ENCODE results near the gene INPP5A.
"Not testable (repeated sequence)": the region's sequence is repeated elsewhere in the genome, so short reads cannot be mapped to it uniquely, and the experiment has no call there.

INPP5A gene

DNA sequence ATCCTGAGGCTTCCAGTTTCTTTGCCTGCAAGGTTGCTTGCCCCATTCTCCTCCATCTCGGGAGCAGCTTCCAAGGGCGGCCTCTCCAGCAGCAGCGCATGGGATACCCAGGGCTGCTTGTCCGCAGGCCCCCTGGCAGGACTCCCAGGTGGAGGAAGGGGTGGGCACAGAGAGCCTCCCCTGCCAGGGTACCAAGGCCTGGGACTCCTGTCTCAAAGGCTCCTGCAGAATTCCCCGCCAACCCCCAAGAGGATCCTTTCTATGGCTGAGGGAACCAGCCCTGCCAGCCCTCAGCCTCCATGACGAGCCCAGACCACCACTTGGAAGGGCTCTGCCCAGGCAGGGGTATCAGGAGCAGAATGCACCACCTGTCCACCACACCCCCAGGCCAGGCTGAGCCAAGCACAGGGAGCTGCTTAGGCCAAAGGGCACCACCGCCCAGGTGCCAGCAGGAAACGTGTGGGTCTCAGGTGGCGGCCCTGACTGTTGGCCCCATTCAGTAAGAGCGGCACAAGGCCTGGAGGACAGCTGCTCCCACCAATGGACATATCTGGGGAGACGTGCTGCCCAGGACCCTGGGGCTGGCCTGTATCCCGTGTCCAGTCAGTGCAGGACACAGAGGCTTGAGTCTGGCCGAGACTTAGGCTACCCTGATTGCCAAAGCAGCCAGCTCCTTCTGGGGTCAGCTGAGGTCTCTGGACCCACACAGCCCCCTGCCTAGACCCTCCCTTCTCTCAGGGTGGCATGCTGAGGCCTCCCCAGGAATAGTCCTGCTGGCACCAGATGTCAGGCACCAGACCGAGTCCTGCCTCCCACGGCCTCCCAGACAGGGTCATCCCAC lies 33.8 kb upstream of the INPP5A start:
- FAIRE-seq (no peak), DNase-seq (ENCODE audit: extremely low spot score, insufficient read length, low read depth) (no peak)

DNA sequence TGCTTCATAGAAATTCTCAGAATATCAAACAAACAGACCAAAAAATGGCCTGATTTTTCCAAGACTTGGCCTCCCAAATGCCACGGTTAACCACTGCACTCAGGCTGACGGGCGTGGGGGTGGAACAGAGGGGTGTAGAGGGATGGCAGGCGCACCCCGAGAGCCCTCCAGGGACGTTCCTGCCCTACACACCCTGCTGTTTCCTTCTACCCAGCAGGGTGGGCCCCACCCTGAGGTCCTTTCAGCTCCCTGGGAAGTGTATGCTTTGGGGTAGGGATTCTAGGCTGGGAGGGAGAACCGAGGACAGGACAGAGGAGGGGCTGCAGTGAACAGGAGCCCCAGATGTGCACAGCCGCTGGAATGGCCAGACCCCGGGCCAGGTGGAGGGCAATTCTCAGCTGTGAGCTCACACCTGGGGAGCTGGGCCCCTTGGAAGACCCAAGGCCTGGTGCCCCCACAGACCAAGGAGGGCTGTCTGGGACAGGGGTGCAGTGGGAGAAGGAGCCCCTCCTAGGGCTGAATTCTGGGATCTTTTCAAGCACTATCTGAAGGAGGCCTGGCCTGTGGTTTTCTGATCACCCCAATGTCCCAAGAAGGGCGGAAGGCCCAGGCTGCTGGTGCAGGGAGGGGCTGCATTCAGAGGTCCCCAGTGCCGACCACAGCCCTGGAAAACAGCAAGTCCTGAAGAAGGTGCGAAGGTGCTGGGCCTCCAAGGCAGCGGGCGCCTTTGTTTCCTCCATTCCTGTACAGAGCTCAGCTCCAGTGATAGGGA lies 32.9 kb upstream of the INPP5A start:
- FAIRE-seq (no peak), DNase-seq (ENCODE audit: extremely low spot score, insufficient read length, low read depth) (no peak)

DNA sequence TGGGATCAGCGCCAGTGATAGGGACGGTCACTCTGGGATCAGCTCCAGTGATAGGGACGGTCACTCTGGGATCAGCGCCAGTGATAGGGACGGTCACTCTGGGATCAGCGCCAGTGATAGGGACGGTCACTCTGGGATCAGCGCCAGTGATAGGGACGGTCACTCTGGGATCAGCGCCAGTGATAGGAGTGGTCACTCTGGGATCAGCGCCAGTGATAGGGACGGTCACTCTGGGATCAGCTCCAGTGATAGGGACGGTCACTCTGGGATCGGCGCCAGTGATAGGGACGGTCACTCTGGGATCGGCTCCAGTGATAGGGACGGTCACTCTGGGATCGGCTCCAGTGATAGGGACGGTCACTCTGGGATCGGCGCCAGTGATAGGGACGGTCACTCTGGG lies 32.0 kb upstream of the INPP5A start:
- FAIRE-seq; DNase-seq (ENCODE audit: extremely low spot score, insufficient read length, low read depth): not testable (repeated sequence)

DNA sequence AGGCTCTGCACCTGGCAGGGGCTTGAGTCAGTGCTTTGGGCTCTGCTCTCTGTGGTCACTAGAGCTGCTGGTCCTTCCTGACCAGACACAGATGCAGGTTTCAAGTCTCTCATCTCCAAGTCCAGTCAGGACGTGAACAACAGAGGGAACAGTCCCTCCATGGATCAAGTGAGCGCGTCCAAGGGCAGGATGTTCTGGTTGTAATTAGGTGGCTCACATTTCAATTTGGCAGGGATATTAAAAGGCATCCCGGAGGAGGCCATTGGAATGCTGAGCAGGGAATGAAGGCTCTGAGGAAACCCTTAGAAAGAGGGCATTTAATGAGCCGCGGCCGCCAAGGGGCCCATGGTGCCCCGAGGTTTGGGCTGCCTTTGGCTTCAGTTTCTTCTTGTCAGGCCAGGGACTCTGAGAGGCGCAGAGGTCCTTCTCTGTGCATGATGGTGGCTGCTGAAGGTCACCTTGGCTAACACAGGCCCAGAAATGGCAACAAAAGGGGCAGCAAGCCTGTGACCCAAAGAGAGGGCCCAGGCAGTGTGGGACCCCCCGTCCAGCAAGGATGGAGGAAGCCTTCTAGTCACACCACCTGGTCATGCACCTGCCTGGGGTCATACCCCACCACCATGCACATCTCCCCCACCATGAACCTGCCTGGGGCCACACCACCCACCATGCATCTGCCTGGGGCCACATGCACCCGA lies 30.7 kb upstream of the INPP5A start:
- no peak for FAIRE-seq
- DNase-seq (ENCODE audit: extremely low spot score, insufficient read length, low read depth) = no peak

DNA sequence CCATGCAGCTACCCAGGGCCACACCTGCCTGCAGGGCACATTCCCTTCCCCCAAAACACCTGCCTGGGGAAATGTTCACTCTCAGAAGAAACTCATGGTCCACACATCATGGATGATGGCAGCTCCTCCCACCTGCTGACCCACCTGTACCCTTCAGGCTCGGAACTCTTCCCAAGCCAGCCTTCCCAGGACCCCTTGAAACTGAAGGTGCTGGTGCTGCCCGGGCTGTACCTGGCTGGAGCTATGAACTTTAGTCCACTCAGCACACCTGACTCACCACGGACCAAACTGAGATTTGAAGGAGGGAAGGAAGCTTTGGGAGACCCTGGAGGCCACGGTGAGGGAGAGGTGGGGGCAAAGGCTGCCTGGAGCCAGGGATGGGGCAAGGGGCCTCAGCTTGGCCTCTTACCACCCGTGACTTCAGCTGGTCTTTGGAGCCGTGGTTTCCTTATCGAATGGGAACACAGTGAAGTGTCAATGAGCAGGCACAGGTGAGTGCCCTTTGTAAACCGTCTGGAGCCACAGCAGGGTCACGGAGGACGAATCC lies 30.1 kb upstream of the INPP5A start:
- DNase-seq (ENCODE audit: extremely low spot score, insufficient read length, low read depth) = no peak
- FAIRE-seq = no peak

DNA sequence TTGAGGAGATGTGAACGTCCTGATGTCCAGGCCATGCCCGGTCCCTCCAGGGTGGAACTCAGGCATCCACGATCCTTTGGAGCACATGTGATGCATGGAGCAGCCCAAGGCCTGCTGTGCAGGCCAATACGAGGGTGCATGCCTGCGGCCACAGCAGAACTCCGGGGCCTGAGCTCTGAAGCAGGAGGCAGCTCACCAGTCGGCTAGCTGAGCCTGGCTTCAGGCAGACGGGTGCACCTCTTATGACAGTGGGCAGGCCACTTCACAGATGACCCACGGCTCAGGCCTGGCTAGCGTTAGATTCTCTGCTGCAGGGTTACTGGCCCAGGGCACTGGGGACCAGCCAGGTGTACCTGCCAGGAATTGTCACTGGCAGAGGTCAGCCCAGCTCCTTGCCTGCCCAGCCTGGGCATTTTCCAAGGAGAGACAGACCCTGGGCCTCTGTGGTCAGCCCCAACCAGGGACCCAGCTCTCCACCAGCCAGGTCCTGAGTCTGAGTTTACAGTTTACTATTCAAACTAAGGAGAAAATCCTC lies 29.6 kb upstream of the INPP5A start:
- FAIRE-seq = no peak
- no peak for DNase-seq (ENCODE audit: extremely low spot score, insufficient read length, low read depth)

DNA sequence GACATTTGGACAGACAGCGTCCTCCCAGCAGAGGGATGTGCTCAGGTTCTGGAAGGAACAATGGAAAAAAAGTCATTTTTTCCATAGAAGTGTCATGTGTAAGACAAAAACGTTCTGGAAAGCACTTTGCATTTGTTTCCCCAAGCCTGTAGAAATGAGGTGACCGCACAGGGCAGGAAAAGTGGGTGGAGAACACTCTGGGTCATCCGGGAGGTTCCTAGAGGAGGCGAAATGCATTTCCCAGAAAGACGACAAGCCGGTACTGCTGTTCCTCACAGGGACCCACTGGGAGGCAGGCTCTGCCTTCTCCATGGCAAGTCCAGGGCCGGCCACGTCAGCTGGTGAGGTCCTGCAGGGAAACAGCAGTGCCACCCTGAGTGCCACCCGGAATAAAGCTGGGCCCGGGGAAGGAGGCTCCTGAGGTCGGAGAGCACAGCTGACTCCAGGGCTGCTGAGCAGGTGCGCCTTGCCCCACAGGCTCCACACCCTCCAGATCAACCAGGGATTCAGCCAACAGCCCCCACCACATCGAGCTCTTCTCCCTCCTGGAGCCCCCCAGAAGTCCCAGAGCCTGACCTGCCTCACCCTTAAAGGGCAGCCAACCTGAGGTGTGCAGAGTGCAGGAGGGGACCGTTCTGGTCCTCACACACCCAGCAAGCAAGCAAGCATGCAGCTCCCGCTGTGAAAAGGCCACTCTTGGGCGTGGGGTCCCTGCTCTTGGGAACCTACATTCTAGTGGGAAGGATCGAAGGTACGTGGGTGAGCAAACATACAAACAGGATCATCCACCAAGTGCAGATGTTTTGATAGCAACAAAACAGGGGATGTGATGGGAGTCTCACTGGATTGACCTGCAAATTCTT lies 28.8 kb upstream of the INPP5A start:
- no peak for FAIRE-seq
- no peak for DNase-seq (ENCODE audit: extremely low spot score, insufficient read length, low read depth)

DNA sequence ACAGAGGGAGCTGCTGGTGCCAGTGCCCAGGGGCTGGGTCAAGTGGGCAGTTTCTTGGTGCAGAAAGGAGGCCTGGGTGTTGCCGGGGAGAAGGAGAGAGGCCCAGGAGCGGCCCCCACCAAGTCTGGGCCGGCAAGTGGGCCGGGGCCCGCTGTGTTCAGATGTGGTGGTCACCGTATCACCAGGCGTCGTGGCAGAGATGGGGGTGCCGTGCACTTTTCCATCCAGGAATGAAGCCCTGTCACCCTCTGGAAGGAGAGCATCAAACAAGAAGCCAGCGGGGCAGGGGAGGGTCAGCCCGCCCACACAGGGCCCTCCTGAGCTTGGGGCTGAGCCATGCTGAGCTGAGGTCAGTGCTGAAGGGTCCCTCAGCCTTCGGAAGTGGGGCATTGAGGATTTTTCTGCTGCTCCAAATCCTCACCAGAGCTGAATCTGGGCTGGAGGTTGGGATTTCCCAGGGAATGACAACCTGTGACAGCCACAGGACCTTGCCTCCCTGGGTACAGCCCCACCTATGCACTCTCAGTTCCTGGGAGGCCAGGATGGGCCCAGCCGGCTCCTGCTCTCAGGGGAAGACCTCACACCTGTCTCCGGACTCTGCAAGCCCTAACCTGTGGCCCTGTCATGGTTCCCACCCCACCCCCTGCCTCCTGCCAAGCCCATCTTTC lies 27.9 kb upstream of the INPP5A start:
- no peak for DNase-seq (ENCODE audit: extremely low spot score, insufficient read length, low read depth)

DNA sequence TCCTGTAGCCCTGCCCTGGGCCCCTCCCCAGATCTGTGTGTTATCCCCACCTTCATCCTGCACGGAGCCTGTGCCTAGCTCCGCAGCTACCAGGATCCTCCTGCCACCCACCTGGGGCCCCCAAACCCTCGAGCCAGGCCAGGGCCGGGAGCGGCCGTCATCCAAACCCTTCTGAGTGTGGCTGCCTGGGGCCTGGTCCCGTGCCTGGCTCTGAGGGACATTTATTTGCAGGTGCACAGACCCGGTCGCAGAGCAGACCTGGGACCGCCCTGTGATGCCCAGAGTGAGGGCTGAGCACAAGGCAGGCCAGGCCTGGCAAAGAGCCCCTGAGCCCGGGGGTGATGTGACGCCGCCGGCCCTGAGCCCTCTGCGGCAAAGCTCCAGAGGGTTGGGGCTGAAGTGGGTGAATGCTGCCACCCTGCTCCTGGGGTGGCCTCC lies 27.4 kb upstream of the INPP5A start:
- DNase-seq (ENCODE audit: extremely low spot score, insufficient read length, low read depth) = no peak
- FAIRE-seq = no peak

More for the DNA sequence above, 27.9 kb upstream of the INPP5A start:
- FAIRE-seq = no peak

DNA sequence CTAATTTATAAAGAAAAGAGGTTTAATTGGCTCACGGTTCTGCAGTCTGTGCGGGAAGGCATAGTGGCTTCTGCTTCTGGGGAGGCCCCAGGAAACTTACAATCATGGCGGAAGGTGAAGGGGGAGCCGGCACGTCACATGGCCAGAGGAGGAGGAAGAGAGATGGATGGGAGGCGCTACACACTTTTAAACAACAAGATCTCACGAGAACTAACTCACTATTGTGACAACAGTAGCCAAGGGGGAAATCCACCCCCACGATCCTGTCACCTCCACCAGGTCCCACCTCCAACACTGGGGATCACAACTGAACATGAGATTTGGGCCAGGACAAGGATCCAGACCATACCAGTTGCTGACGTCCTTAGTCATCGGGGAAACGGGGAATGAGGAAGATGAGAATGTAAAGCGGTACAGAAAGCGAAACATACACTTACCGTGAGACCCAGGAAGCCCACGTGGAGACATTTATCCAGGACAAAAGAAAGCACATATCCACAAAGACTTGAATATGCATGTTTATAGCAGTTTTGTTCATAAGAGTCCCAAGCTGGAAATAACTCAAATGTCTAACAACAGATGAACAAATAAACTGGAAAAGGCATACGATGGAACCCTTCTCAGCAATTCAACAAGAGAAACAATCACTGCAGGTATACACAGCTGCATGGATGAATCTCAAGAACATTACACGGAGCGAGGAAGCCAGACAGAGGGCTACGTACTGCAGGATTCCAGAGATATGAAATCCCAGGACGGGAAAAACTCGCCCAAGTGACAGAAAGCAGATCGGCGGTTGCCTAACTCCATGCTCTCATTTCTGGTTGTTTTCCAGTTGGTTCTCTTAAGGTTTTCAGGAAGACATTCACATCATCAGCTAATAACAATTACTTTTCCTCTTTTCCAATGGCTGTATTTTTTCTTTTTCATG lies 26.2 kb upstream of the INPP5A start:
- FAIRE-seq (peak; percentile 29), DNase-seq (ENCODE audit: extremely low spot score, insufficient read length, low read depth) (no peak)

DNA sequence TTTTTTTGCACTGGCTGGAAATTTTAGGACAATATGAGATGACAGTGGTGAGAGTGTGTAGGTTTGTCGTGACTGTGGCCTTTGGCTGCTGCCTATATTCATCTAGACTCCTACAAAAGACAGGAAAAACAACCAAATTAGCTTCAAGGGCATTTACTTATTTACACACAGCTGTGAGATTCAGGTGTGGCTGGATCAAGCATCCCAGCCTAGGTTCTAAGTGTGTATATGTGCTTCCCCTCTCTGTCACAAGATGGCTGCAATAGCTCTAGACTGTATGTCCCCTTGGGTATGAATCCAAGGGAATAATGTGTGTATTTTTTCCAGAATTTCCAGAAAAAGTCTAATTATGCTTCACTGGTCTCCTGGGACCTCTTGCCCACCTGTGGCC lies 25.5 kb upstream of the INPP5A start:
- DNase-seq (ENCODE audit: extremely low spot score, insufficient read length, low read depth) = no peak
- FAIRE-seq = no peak

DNA sequence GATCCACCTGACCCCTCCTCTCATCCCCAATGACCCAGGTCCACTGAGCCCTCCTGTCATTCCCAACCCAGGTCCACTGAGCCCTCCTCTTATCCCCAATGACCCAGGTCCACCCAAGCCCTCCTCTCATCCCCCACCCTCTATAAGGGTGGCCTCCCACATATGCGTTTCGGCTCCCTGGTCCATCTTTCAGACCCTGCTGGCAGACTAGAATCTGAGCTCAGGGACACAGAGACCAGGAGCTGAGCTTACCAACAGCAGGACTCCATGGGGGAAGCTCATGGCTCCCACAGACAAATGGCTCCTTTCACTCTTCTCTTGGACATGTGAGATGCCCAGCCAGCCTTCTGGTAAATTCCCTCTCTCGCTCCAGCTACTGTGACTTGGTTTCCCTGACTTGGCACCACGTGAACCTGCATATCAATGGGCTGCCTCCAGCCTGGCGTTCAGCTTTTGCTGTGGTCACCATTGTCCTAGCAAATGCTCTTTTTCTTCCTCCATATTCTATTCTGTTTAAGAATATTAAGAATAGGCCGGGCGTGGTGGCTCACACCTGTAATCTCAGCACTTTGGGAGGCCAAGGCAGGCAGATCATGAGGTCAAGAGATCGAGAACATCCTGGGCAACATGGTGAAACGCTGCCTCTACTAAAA lies 24.8 kb upstream of the INPP5A start:
- DNase-seq (ENCODE audit: extremely low spot score, insufficient read length, low read depth) = no peak
- no peak for FAIRE-seq

DNA sequence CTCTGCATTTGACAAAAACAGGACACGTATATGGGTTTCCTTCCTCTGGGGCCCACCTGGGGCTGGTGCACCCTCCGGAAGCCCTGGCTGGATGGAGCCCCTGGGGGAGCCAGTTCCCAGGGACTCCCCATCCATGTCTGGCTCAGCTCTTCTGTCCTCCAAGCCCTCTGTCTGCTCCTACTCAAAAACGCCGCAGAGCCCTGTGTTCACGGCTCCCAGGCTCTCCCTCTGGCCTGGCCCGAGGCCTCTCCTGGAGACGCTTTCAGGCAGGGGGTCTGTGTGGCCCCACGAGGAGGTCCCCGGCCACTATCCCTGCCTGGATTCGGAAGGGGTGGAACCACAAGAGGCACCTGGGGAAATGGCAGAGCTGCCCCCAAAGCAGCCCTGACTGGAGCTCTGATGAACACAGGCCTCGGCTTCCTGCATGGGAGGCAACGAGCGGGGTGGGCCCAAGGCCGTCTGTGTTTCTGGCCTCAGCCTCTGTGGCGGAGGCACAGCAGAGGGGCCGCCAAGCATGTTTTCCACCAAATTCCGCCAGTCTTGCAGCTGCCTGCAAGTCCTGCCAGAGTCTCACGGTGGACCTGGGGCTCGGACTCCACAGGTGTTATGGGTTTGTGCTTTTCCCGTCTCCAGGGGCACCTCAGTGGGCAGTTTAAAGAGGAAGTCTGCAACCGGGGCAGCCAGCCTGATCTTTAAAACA lies 22.6 kb upstream of the INPP5A start:
- no peak for FAIRE-seq

DNA sequence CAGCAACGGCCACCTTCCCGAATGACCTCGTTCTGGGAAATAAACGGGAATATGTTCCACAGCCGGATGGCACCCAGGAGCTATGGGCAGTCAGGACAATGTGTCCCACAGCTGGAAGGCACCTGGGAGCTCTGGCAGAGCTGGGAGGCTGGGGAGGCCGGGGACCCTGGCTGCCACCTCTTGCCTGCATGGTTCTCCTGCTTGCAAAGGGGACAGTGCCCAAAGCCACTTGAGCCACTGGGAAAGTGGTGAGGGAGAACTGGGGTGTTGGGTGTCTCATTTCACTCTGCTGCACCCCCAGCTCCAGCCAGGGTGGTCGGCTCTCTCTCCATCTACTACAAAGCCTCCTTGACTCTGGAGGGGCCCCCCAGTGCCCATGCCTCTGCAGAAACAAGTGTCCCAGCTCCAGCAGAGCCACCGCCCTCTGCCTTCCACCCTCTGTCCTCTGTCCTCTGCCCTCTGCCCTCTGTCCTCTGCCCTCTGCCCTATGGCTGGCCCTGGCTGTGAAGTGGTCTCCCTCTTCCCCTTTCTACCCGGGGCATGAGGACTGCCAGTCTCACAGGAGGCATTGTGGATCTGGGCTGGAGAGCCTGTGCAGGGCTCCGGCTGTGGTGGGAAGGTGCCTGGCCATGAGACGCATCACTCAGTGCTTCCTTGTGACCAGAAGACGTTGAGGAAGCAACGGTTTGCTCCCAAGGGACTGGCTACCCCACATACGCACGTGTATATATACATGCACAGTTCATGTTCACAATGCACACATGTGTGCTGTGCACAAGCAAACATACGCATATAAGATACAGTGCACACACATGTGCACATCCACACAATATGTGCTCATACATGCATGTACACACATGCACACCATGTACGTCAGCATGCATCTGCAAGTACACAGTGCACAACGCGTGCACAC lies 21.5 kb upstream of the INPP5A start:
- DNase-seq (ENCODE audit: extremely low spot score, insufficient read length, low read depth) (no peak), FAIRE-seq (no peak)

More for the DNA sequence above, 22.6 kb upstream of the INPP5A start:
- no peak for DNase-seq (ENCODE audit: extremely low spot score, insufficient read length, low read depth)

All from GM18507 (cell line).